Mucosa of stomach (tissue), 1 donor: ENCODE results near the gene TCIRG1.
"Not testable (repeated sequence)": the region's sequence is repeated elsewhere in the genome, so short reads cannot be mapped to it uniquely, and the experiment has no call there.

Source experiments
- H3K27me3 ChIP-seq: one replicate; pipeline ENCODE4 v1.7.0; 2013; ENCODE audit warnings: mild to moderate bottlenecking, low read length; ENCODE audit not compliant: control insufficient read depth, insufficient read depth
- H3K36me3 ChIP-seq: one replicate; pipeline ENCODE4 v1.7.0; 2013; ENCODE audit warnings: low read length; ENCODE audit not compliant: control insufficient read depth, insufficient read depth
- H3K4me1 ChIP-seq: one replicate; pipeline ENCODE4 v1.7.0; 2013; ENCODE audit warnings: mild to moderate bottlenecking, low read length; ENCODE audit not compliant: control insufficient read depth, insufficient read depth
- H3K4me3 ChIP-seq: one replicate; pipeline ENCODE4 v1.7.0; 2013; ENCODE audit warnings: low read length
- H3K9ac ChIP-seq: one replicate; pipeline ENCODE4 v1.7.0; 2013; ENCODE audit warnings: mild to moderate bottlenecking, low read length, moderate library complexity
- H3K9me3 ChIP-seq: one replicate; pipeline ENCODE4 v1.7.0; 2013; ENCODE audit warnings: mild to moderate bottlenecking, low read length, moderate library complexity; ENCODE audit not compliant: control insufficient read depth
- donor health status: Pancreatic carcinoma.

The TCIRG1 gene, protein sequence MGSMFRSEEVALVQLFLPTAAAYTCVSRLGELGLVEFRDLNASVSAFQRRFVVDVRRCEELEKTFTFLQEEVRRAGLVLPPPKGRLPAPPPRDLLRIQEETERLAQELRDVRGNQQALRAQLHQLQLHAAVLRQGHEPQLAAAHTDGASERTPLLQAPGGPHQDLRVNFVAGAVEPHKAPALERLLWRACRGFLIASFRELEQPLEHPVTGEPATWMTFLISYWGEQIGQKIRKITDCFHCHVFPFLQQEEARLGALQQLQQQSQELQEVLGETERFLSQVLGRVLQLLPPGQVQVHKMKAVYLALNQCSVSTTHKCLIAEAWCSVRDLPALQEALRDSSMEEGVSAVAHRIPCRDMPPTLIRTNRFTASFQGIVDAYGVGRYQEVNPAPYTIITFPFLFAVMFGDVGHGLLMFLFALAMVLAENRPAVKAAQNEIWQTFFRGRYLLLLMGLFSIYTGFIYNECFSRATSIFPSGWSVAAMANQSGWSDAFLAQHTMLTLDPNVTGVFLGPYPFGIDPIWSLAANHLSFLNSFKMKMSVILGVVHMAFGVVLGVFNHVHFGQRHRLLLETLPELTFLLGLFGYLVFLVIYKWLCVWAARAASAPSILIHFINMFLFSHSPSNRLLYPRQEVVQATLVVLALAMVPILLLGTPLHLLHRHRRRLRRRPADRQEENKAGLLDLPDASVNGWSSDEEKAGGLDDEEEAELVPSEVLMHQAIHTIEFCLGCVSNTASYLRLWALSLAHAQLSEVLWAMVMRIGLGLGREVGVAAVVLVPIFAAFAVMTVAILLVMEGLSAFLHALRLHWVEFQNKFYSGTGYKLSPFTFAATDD

DNA sequence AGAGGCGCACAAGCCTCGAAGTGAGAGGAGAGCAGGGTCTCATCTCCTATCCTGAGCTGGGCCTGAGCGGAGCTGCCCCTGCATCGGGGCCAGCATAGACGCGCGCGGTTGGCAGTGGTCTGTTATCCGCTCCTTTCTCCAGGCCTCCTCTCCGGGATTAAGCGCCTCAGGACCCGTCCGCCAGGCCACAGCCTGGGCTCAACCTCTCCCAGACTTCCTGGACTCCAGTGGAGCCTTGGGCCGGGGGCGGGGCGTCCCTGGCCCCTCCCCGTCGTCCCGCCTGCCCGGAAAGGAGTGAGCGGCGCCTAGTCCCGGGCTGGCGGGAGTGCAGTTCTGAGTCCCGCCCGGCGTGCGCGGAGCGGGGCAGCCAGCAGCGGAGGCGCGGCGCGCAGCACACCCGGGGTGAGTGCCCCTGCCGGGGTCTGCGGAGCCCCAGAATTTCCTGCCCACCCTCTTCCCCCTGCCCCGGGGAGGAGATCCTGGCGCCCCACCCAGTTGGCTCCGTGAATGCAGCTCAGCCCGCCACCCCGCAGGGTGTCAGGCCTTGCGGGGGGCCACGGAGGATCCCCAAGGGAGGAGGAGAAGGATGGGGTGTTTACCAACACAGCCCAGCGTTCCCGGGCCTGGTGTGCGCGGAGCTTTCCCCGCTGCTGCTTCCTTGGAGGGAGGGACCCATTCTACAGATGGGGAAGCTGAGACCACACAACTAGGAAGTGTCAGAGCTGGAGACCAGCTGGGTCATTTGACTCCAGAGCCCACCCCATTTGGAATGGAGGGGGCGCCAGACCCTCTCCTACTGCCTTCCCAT is at the start of gene TCIRG1:
Gene TCIRG1, plus strand, starts transcription at position 308 of the 808 bp plus-strand sequence. CDS start 2,247 bp downstream, outside the sequence.
- Histone ChIP-seq H3K36me3 (peaks cover 2% of the 10 kb centered on the region), H3K27me3 (no peaks in the 10 kb centered on the region), H3K4me1 (peaks cover 41% of the 10 kb centered on the region), H3K4me3 (peak within 1 kb of the TSS; percentile 94), H3K9ac (peak within 1 kb of the TSS; percentile 95), H3K9me3 (no peaks in the 10 kb centered on the region)

DNA sequence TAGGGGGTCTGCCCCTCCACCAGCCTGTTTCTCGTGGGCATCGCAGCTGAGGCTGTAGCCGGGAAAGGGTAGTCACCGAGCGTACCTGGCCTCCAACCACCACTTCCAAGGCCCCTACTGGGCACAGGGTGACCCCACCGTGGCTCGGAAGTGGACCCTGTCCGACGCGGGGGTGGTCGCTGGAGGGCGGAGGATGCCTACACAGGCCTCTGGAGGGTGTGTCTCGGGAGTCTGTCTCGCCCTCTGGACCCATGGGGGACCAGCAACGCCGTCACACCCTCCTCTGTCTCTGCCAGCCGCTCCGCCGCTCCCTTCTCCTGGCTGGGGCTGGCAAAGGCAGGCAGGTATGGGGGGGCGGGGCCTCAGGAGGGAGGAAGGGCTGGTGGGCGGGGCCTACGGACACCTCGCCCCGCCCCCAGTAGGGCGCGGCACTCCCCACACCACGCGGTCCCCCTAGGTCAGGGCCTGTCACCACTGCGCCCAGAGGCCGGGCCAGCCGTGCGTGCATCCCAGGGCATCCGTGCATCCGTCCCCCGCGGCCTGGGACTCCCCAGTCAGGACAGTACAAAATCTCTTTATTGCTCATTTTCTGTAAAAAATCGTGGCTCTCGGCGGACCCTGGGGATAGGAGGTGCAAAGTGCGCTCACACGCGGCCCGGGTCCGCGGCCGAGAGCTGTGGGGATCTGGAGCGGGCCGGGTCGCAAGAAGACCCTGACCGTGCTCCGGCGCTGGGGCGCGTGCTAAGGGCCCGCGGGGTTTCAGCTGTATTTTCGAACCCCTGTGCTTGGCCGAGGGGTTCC is 48.1 kb upstream of the TCIRG1 start:
- H3K36me3 ChIP-seq, H3K27me3 ChIP-seq, H3K9me3 ChIP-seq, H3K9ac ChIP-seq, H3K4me3 ChIP-seq, H3K4me1 ChIP-seq: not testable (repeated sequence)

DNA sequence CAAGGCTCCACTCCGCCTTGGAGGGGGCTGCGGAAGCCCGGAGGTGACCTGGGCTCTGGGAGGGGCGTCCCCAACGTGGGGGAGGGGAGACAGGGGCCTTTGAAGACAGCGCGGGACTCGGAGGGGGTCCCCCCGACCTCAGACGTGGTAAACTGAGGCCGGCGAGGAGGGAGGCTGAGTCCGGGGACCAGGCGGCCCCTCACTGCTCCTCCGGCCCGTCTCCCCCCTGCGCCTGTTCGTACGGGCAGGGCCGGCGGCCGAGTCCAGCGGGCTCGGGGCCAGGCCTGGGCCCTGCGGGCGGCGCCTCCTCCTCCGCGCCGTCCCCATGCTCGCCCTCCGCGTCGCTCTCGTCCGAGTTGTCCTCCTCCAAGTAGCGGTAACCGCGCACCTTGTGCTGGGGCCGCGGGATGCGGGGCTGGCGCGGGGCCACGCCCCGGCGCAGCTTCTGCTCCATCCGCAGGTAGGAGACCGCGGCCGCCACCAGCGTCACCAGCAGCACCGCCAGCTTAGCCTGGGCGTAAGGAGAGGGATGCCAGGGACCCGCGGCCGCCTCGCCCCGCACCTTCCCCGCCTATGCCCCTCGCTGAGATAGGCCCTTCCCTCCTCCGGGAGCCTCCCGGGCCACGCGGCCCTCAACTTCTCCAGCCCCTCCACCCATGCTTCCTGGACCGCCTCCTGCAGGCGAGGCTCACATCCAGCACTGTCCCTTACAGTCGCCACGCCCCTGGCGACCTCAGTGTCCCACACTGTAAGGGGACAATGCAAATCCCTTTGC is 47.3 kb upstream of the TCIRG1 start:
- H3K4me3 ChIP-seq, H3K27me3 ChIP-seq, H3K9ac ChIP-seq, H3K36me3 ChIP-seq, H3K9me3 ChIP-seq, H3K4me1 ChIP-seq: not testable (repeated sequence)

DNA sequence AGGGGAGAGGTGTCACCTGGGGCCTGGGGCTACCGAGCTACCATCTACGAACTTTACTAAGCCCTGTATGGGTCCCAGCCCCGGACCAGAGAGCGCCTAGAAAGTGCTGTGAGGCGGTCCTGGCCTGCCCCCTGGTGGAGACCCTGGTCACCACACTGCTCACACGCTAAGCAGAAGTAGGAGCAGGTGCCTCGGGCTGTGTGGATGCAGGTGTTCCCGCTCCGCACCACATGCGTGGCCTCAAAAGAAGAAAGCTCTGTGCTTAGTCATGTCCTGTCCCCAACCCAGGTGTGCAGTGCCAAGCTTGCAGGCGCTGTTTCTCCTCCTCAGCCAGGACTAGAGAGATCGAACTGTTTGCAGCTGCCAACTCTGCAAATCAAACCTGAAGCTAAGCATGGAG is 45.0 kb upstream of the TCIRG1 start:
- not testable (repeated sequence) for H3K27me3 ChIP-seq, H3K9me3 ChIP-seq, H3K9ac ChIP-seq, H3K36me3 ChIP-seq, H3K4me3 ChIP-seq
- peaks cover 17% of the 10 kb centered on the region for H3K4me1 ChIP-seq

DNA sequence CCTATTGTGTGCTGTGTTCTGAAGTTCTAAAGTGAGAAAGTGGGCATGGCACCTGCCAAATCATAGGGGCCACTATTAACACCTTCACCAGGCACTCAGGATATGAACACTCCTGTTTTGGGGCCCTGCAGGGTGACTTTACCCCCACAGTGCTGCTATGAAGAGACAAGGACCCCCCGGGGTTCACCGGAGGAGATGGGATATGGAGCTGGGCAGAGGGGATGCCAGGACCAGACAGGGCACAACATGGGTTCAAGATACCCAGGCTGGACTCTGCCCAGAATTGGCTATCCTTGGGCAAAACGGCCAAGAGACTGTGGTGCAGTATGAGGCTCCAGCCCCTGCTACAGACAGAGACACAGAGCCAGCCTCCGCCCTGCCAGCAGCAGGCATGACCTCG is 44.4 kb upstream of the TCIRG1 start:
- not testable (repeated sequence) for H3K36me3 ChIP-seq, H3K9ac ChIP-seq, H3K27me3 ChIP-seq, H3K4me3 ChIP-seq, H3K9me3 ChIP-seq
- H3K4me1 ChIP-seq, result peaks cover 17% of the 10 kb centered on the region

DNA sequence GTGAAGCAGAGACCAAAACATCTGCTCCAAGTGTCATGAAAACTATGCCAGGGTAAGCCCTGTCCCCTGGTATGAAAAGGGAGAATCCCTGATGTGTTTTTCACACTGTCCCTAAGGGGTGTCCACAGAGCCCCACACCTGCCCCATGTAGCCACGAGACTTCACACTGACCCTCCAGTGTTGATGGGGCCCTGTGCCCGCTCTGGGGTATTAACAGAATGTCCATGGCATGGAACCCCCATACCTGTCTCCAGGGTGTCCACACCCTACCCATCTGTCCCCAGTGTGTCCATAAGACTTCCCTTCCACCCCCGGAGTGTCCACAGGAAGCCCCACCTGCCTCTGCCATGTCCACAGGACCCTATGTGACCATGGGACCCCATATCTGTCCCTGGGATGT is 43.7 kb upstream of the TCIRG1 start:
- H3K4me1 ChIP-seq, result peaks cover 17% of the 10 kb centered on the region
- not testable (repeated sequence) for H3K4me3 ChIP-seq, H3K9me3 ChIP-seq, H3K9ac ChIP-seq, H3K36me3 ChIP-seq, H3K27me3 ChIP-seq

DNA sequence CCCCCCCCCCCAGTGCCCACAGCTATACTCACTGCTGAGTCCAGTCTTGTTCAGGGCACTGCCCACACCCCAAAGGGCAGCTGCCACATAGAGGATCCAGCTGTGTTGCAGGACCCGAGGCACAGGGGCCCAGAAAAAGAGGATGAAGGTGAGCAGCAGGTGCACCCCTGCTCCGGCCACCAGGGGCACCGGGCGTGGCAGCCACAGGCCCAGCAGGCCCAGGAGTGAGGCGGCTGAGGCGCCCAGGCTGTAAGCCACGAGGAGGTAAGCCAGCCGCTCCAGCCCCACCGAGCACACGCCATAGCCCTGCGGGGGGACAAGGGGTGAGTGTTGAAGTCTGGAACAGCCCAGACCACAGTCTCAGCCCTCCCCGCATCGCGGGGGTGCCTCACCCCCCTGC is 43.2 kb upstream of the TCIRG1 start:
- H3K4me3 ChIP-seq, H3K27me3 ChIP-seq, H3K36me3 ChIP-seq, H3K9me3 ChIP-seq, H3K9ac ChIP-seq: not testable (repeated sequence)
- H3K4me1 ChIP-seq, result peaks cover 17% of the 10 kb centered on the region

DNA sequence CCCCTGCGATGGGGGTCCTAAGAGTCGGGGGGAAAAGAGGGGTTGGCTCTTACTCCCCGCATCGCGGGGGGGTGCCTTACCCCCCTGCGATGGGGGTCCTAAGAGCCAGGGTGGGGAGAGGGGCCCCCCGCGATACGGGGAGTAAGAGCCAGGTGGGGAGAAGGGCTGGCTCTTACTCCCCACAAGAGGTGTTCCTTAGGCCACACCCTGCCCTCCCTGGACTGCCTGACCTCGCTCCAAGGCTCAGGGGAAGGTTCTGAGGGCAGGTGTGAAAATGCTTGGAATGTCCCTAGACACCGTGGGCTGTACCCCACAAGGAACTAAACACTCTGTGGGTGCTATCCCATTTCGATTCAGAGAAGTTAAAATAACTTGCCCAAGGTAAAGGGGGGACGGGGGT is 42.8 kb upstream of the TCIRG1 start:
- Histone ChIP-seq H3K4me1 (peaks cover 14% of the 10 kb centered on the region), H3K36me3 (no peaks in the 10 kb centered on the region), H3K4me3 (no peak overlapping the region)

DNA sequence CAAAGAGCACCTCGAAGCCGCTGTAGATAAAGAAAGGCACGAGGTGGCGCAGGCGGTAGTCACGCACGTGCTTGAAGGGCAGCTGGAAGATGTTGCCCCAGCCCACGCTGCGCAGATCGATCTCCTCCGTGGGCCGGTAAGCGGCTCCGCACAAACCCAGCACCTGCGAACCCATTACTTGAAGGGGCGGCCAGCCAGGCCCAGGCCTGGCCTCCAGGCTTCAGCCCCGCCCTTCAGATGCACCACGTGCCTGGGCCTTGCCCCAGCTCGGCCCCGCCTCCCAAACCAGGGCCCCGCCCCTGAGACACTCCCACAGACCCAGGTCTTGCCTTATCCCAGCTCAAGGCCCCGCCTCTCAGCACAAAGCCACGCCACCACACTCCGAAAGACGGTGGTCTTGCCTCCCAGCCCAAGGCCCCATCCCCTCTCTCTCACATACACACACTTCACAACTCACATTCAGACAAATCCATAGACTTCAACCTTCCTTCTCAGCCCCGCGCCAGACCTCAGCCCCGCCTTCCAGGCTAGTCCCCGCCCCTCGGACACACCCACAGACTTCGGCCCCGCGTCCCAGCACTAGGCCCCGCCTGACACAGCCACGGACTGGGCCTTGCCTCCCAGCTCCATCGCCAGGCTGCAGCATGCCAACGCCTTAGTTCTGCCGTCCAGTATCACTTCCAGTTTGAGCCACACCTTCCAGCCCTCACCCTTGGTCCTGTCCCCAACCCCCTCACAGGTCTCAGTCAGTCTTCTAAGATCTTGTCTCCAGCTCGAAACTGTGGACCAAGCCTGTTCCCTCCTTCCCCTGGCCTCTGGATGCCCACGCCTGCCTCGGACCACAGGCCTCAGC is 42.0 kb upstream of the TCIRG1 start:
- Histone ChIP-seq H3K36me3 (no peaks in the 10 kb centered on the region), H3K27me3 (no peaks in the 10 kb centered on the region), H3K4me3 (no peak overlapping the region), H3K9ac (no peak overlapping the region), H3K9me3 (no peaks in the 10 kb centered on the region), H3K4me1 (peaks cover 13% of the 10 kb centered on the region)

More for the DNA sequence above, 42.8 kb upstream of the TCIRG1 start:
- Histone ChIP-seq H3K27me3 (no peaks in the 10 kb centered on the region), H3K9ac (no peak overlapping the region), H3K9me3 (no peaks in the 10 kb centered on the region)

DNA sequence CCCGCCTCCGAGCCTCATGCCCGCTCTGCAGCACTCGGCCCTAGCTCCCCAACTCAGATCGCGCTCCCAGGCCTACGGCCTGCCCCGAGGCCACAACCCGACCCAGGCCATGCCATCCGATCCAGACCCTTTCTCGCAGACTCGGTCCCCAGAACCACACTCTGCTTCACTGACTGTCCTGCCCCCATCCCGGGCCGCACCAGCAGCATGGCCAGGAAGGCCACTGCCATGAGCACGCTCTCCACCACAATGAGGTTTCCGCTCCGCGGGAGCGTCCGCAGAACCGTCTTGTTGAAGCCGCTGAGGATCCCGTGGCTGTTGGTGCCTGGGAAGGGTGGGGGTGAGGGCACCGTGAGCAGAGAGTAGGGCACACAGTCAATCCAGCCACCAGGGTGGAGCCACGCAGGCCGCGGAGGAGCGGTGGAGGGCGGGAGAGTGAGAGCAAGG is 41.3 kb upstream of the TCIRG1 start:
- H3K36me3 ChIP-seq, result no peaks in the 10 kb centered on the region
- no peaks in the 10 kb centered on the region for H3K27me3 ChIP-seq
- H3K9me3 ChIP-seq, result no peaks in the 10 kb centered on the region
- H3K4me1 ChIP-seq, result peaks cover 14% of the 10 kb centered on the region
- H3K4me3 ChIP-seq, result no peak overlapping the region
- H3K9ac ChIP-seq, result no peak overlapping the region
